Body of pancreas (tissue), 4 donors: ENCODE results near the gene C11orf52.

ENCODE experiments used
- POLR2A ChIP-seq, 3 donors: fragments of 450-650 bp; IDR thresholded peaks; one replicate each; pipeline ENCODE4 v1.6.1; 2016; ENCODE audit warnings: antibody characterized with exemption in 3 of 3, mild to moderate bottlenecking in 2 of 3
- TF ChIP-seq, protein P1 (sequence below), 7 experiments: fragments of 450-650 bp in 4 of 7; fragments of 200-600 bp in 3 of 7; sonication (generic) in 3 of 7; IDR thresholded peaks; one replicate each; pipeline ENCODE4 v1.5.1; 2016 to 2019; ENCODE audit warnings: antibody characterized with exemption in 7 of 7

DNA sequence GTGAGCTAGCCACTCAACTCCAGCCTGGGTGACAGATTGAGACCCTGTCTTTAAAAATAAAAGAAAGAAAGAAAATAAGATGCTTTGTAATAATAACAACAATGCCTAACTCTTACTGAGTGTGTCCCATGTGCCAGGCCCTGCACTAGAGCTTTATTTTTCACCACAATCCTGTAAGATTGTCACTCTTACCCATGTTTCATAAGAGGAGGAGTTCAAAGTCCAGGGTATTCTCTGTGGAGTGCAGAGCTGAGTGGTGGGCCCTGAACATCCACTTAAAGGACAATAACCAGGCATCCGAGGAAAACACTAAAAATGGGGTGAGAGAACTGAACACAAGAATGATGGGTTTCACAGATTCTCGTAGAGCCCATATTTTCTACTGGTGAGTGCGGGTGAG is 925 bp upstream of the C11orf52 start:
- TF ChIP-seq, protein P1, sequence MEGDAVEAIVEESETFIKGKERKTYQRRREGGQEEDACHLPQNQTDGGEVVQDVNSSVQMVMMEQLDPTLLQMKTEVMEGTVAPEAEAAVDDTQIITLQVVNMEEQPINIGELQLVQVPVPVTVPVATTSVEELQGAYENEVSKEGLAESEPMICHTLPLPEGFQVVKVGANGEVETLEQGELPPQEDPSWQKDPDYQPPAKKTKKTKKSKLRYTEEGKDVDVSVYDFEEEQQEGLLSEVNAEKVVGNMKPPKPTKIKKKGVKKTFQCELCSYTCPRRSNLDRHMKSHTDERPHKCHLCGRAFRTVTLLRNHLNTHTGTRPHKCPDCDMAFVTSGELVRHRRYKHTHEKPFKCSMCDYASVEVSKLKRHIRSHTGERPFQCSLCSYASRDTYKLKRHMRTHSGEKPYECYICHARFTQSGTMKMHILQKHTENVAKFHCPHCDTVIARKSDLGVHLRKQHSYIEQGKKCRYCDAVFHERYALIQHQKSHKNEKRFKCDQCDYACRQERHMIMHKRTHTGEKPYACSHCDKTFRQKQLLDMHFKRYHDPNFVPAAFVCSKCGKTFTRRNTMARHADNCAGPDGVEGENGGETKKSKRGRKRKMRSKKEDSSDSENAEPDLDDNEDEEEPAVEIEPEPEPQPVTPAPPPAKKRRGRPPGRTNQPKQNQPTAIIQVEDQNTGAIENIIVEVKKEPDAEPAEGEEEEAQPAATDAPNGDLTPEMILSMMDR (IDR thresholded peaks at IDR 0.05) = no peak
- TF ChIP-seq POLR2A (IDR thresholded peaks at IDR 0.05) = no peak
